ENCODE results near the gene PSMD6. TPM values are rescaled to one million over a fixed set of nuclear protein-coding genes. Genes with fewer than 3 reads are reported as not detected.

PSMD6 gene

Small RNAs within 50 kb of the gene (small RNA-seq; reads per million reads assigned to genes)
- not detected for gene RF00012 (ENCODE audit: low read depth)

Data from mesenchymal stem cell (in vitro differentiated cells and primary cell).